MM.1S (cell line): ENCODE data around the gene GPATCH4.
"Not testable (repeated sequence)": the region's sequence is repeated elsewhere in the genome, so short reads cannot be mapped to it uniquely, and the experiment has no call there.

Experiments used
- DNase-seq: peaks from one replicate; pipeline ENCODE4 v3.0.0-alpha.2; 2015
- H2AFZ ChIP-seq: fragments of 300-600 bp; sonication (generic); 2 replicates; pipeline ENCODE4 v1.6.0; 2016; ENCODE audit warnings: antibody characterized with exemption, low read length
- H3F3A ChIP-seq: fragments of 300-600 bp; sonication (generic); 2 replicates; pipeline ENCODE4 v1.6.1; 2016; ENCODE audit warnings: mild to moderate bottlenecking, antibody characterized with exemption, low read length, moderate library complexity, mixed read lengths; ENCODE audit not compliant: insufficient read depth
- H3K27ac ChIP-seq: fragments of 300-600 bp; sonication (generic); 2 replicates; pipeline ENCODE4 v1.5.1; 2016; ENCODE audit warnings: mild to moderate bottlenecking, low read length
- H3K27me3 ChIP-seq: fragments of 300-600 bp; sonication (generic); replicated peaks from 2 replicates; pipeline ENCODE4 v1.6.0; 2016; ENCODE audit warnings: low read length; ENCODE audit not compliant: insufficient read depth
- H3K36me3 ChIP-seq: fragments of 300-600 bp; sonication (generic); replicated peaks from 2 replicates; pipeline ENCODE4 v1.6.1; 2016; ENCODE audit warnings: mild to moderate bottlenecking, low read length, mixed read lengths; ENCODE audit not compliant: insufficient read depth
- H3K4me1 ChIP-seq: fragments of 300-600 bp; sonication (generic); 2 replicates; pipeline ENCODE4 v1.6.1; 2016; ENCODE audit warnings: low read length, mixed read lengths
- H3K4me2 ChIP-seq: fragments of 300-600 bp; sonication (generic); 2 replicates; pipeline ENCODE4 v1.6.0; 2016; ENCODE audit warnings: low read depth, low read length
- H3K4me3 ChIP-seq: fragments of 300-600 bp; sonication (generic); 2 replicates; pipeline ENCODE4 v1.5.1; 2016; ENCODE audit warnings: low read length, mixed read lengths
- H3K79me2 ChIP-seq: fragments of 300-600 bp; sonication (generic); 2 replicates; pipeline ENCODE4 v1.6.1; 2016; ENCODE audit warnings: mixed run types, low read length, mixed read lengths
- H3K9ac ChIP-seq: fragments of 300-600 bp; sonication (generic); 2 replicates; pipeline ENCODE4 v1.6.1; 2016; ENCODE audit warnings: low read length, mixed read lengths
- H3K9me2 ChIP-seq: fragments of 300-600 bp; sonication (generic); replicated peaks from 2 replicates; pipeline ENCODE4 v1.6.1; 2016; ENCODE audit warnings: mild to moderate bottlenecking, low read length, mixed read lengths; ENCODE audit not compliant: insufficient read depth
- H3K9me3 ChIP-seq: fragments of 300-600 bp; sonication (generic); replicated peaks from 2 replicates; pipeline ENCODE4 v1.6.1; 2016; ENCODE audit warnings: mild to moderate bottlenecking, low read length, mixed read lengths; ENCODE audit not compliant: insufficient read depth
- H4K20me1 ChIP-seq: fragments of 300-600 bp; sonication (generic); 2 replicates; pipeline ENCODE4 v1.6.1; 2016; ENCODE audit warnings: mild to moderate bottlenecking, low read length, moderate library complexity, mixed read lengths; ENCODE audit not compliant: insufficient read depth
- CTCF ChIP-seq: fragments of 300-600 bp; sonication (generic); IDR thresholded peaks from 2 replicates; pipeline ENCODE4 v1.5.1; 2016; ENCODE audit warnings: antibody characterized with exemption, low read length, mixed read lengths
- EZH2 ChIP-seq: fragments of 300-600 bp; sonication (generic); optimal IDR thresholded peaks from 2 replicates; pipeline ENCODE3; 2017; ENCODE audit warnings: low read depth, mild to moderate bottlenecking, antibody characterized with exemption, low read length, mixed read lengths
- EZH2phosphoT487 ChIP-seq: fragments of 300-600 bp; sonication (generic); IDR thresholded peaks from 2 replicates; pipeline ENCODE4 v1.6.1; 2018; ENCODE audit warnings: antibody characterized with exemption, low read length

The GPATCH4 gene

GRCh38 chr1:156615946-156616345 is 14.7 kb upstream of the GPATCH4 start:
- no peaks in the 10 kb centered on the region for H3K79me2 ChIP-seq
- H3K9me3 ChIP-seq = no peaks in the 10 kb centered on the region
- H2AFZ ChIP-seq = no peak overlapping the region
- H3K4me3 ChIP-seq = no peak overlapping the region
- H3K9me2 ChIP-seq = no peaks in the 10 kb centered on the region
- no peak for DNase-seq
- H3K9ac ChIP-seq = no peak overlapping the region
- TF ChIP-seq EZH2phosphoT487 (no peak), EZH2 (no peak), CTCF (no peak)
- H3K4me2 ChIP-seq = no peak overlapping the region
- H3K4me1 ChIP-seq = no peaks in the 10 kb centered on the region
- peaks cover 87% of the 10 kb centered on the region for H3K27me3 ChIP-seq
- no peaks in the 10 kb centered on the region for H4K20me1 ChIP-seq
- no peak overlapping the region for H3K27ac ChIP-seq
- H3F3A ChIP-seq = no peaks in the 10 kb centered on the region
- H3K36me3 ChIP-seq = no peaks in the 10 kb centered on the region

GRCh38 chr1:156612666-156613065 is 11.4 kb upstream of the GPATCH4 start:
- H3K36me3 ChIP-seq = no peaks in the 10 kb centered on the region
- 0 out of 2 replicates have a peak, but pooled peaks cover 4% of the 10 kb centered on the region for H3F3A ChIP-seq
- H3K4me1 ChIP-seq = 0 out of 2 replicates have a peak, but pooled peaks cover 5% of the 10 kb centered on the region
- TF ChIP-seq CTCF (no peak), EZH2 (no peak), EZH2phosphoT487 (no peak)
- H3K9ac ChIP-seq = no peak overlapping the region
- no peak overlapping the region for H3K4me2 ChIP-seq
- H2AFZ ChIP-seq = no peak overlapping the region
- no peaks in the 10 kb centered on the region for H3K9me3 ChIP-seq
- H3K27ac ChIP-seq = no peak overlapping the region
- no peaks in the 10 kb centered on the region for H3K79me2 ChIP-seq
- no peak overlapping the region for H3K4me3 ChIP-seq
- H3K27me3 ChIP-seq = peaks cover 64% of the 10 kb centered on the region
- no peak for DNase-seq
- H4K20me1 ChIP-seq = no peaks in the 10 kb centered on the region
- H3K9me2 ChIP-seq = no peaks in the 10 kb centered on the region

- not testable (repeated sequence) for H3K4me1 ChIP-seq, H3K36me3 ChIP-seq, H2AFZ ChIP-seq, H3K4me2 ChIP-seq, H3F3A ChIP-seq, H3K9me2 ChIP-seq, H3K4me3 ChIP-seq, H3K79me2 ChIP-seq, H3K9me3 ChIP-seq, H4K20me1 ChIP-seq, DNase-seq, H3K27ac ChIP-seq, H3K9ac ChIP-seq
- peaks cover 48% of the 10 kb centered on the region for H3K27me3 ChIP-seq
Observed at GRCh38 chr1:156610072-156610471, 8.8 kb upstream of the GPATCH4 start.

- 0 out of 2 replicates have a peak, but pooled peaks cover 5% of the 10 kb centered on the region for H3K4me1 ChIP-seq
- H3K9ac ChIP-seq = no peak overlapping the region
- H3K79me2 ChIP-seq = no peaks in the 10 kb centered on the region
- TF ChIP-seq EZH2phosphoT487 = no peak
- peak; percentile 88 for TF ChIP-seq CTCF
- H3K4me2 ChIP-seq = no peak overlapping the region
- no peak overlapping the region for H2AFZ ChIP-seq
- H3K9me2 ChIP-seq = no peaks in the 10 kb centered on the region
- DNase-seq = peak; percentile 85
- 0 out of 2 replicates have a peak, but pooled peaks cover 4% of the 10 kb centered on the region for H3F3A ChIP-seq
- H3K9me3 ChIP-seq = no peaks in the 10 kb centered on the region
- peaks cover 40% of the 10 kb centered on the region for H3K27me3 ChIP-seq
- H3K36me3 ChIP-seq = no peaks in the 10 kb centered on the region
- no peaks in the 10 kb centered on the region for H4K20me1 ChIP-seq
- no peak overlapping the region for H3K4me3 ChIP-seq
- no peak overlapping the region for H3K27ac ChIP-seq
Observed at GRCh38 chr1:156608981-156609380, 7.7 kb upstream of the GPATCH4 start.
